ENCODE results near the gene SSNA1.
A peak's percentile ranks its signal among the peaks of the same experiment; 100 is the strongest.

Gene SSNA1

DNA sequence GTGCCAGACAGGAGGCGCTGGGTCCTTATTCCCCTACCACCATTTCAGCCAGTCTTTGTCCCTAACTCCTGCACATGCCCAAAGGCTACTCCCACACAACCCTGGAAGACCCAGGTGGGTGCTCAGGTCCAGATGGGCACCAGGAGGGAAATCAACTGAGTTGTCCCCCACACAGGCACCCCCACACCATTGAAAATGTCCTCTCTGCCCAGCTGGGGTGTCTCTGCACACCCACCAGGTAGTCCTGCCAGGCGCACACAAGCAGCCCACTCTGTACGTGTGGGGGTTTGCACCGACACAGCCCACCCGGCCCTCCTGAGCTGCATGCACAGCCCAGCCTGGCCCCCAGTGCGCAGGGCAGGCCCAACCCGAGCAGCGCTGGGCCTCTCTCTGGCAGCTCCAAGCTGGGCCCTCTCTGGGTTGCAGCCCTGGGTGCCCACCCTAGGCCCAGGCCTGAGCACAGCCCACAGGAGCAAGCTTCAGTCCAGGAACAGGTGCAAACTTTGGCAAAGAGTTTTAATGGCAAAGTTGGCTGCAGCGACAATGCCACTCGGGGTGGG, 31.4 kb downstream of the SSNA1 start:
- DNase-seq (ENCODE audit: low spot score): no peak
- FAIRE-seq: no peak

DNA sequence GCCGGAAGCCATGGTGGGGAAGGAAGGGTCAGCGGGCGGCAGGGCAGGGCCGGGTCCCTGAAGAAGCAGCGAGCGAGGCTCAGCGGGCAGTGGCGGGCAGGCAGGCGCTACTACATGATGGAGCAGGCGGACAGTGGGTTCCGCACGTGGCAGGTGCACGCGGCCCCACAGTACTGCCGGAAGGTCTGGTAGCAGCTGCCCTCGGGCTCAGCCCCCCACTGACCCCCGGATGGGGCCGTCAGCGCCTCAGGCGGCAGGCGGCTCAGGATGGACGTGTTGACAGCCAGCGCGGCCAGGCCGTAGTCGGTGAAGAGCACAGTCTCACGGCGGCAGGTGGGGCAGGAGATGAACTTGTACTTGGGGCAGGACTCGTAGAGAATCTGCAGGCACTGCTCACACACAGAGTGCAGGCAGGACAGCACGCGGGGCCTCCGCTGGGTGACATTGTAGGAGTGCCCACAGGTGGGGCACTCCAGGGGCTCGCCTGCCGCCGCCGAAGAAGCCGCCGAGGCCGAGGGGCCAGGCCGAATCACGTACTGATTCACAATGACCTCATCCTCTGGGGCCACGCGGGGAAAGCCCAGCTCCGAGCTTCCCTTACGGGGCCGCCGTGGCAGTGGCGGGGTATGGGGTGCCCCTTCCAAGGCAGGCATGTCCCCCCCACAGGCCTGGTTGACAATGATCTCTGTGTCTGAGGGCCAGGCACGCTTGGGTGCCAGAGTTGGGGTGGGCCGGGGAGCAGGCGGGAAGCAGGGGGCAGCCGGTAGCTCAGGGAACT, 32.0 kb downstream of the SSNA1 start:
- DNase-seq (ENCODE audit: low spot score) (no peak), FAIRE-seq (no peak)

DNA sequence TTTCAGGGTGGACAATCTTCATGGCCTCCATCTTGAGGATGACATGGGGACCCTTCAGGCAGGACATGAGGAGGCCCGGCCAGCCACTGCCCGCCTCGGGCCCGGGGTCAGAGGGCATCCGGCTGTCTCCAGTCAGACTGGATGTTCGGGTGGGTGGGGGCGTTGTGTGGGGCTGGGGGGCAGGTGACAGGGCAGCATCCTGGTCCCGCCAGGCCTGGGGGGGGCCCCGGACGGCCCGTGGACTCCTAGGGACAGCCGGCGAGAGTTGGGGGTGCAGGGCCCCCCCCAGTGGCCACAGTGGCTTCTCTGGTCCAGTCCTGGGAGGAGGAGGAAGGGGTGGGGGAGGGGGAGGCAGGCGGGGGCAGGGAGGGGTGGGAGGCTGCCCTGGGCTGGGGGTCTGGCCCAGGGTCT, 32.6 kb downstream of the SSNA1 start:
- DNase-seq (ENCODE audit: low spot score): no peak
- FAIRE-seq: no peak

DNA sequence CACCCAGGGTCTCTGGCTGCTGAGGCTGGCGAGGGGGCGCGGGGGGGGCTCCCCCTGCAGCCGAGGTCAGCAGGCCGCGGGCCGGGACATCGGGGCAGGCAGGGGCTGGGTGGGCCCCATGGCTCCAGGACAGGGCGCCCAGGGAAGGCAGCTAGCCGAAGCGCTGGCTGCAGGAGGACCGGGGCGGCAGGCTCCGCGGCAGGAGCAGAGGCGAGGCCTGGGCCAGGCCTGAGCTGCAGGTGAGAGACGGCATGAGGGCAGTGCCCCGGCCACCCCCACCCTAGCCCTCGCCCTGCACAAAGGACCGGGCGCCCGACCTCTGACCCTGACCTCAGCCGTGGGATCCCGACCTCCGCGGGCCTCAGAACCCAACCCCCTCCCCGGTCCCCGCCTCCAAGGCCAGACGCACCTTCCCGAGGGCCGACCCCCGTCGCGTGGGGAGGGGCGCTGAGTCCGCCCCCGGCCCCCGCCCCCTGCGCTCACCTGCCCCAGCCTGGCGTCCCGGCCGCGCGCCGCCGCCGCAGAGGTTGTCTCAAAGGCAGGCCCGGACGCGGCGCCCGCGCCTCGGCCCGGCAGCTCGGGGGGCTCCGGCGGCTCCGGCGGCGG, 33.1 kb downstream of the SSNA1 start:
- FAIRE-seq (no peak), DNase-seq (ENCODE audit: low spot score) (no peak)

DNA sequence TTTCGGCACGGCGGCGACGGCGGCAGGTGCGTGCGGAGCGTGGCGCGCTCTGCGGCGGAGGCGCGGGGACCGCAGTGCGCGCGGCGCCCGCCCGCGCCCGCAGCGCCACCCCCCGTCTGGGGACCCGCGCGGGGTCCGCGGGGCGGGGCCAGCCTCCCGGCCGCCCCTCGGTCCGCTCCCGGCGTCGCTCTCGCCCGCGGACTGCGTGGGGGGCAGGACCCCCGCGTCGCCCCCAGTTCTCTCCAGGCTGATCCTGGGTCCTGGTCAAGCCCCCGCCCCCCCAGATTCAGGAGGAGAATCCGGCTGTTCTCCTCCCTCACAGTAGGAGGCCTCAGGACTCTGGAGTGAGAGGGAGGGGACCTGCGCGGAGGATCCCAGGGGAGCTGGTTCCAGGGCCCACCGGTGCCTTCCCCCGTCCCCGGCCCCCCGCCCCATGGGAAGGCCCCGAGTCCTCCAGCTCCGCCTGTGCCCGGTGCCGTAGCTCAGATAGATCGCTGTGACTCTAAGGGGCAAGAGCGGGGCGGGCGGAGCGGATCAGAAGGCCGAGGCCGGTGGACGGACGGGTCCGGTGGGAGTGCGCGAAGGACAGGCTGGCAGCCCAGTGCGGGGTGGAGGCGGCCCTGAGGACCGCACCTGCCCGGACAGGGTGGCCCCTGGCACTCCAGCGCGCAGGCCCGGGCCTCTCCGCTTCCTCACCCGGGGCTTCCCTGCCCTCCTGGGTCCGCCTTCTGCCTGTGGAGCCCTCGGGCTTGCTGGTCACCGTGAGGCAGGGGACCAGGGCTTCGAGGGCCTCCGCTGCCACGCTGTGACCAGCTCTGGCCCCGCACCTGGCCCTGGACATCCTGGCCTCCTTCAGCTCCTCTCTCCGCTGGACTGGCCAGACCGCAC, 34.0 kb downstream of the SSNA1 start, which contains the start of gene RNF208:
Gene RNF208 (minus strand): TSS at position 51 of the 888 bp plus-strand sequence. CDS start 1,028 bp downstream, outside the sequence.
- no peak for DNase-seq (ENCODE audit: low spot score)
- FAIRE-seq: no peak

DNA sequence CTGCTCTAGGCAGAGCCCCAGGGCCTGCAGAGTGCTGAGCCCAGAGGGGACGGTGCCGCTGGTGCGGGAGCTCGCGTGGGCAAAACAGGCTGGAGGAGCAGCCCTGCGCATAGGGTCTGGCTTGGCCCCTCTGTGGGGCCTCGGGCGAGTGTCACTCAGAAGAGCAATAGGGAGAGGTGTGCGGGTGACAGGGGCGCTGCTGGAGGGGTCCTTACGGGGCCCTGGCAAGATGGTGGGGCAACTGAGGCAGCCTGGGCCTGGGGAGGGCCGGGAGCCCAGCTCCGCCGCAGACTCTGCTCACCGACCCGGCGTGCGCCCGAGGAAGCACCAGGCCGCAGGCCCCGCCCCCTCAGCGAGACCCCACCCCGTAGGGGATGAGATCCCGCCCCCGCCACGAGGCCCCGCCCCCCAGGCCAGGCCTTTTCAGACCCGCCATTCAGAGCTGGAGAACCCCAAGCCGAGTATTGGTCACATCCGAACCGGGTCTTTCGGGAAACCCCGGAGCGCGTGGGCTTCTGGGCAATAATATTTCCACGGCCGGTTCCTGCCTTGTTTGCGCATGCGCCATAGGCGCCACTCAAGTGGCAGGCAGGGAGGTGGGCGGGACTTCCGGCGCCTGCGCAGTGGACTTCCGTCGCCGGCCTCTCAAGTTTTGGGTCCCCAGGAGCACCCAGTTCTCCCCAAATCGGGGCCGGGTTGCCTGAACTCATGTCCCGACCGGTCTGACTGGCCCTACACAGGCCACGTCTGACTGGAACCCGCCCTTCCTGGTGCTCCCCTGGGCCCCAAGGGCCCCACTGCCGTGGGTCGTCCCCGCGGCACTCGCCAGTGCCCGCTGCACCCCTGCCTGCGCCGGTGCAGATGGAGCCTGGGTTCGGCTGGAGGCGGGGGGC, 34.8 kb downstream of the SSNA1 start:
- peak; percentile 89 for FAIRE-seq
- peak; percentile 98 for DNase-seq (ENCODE audit: low spot score)

DNA sequence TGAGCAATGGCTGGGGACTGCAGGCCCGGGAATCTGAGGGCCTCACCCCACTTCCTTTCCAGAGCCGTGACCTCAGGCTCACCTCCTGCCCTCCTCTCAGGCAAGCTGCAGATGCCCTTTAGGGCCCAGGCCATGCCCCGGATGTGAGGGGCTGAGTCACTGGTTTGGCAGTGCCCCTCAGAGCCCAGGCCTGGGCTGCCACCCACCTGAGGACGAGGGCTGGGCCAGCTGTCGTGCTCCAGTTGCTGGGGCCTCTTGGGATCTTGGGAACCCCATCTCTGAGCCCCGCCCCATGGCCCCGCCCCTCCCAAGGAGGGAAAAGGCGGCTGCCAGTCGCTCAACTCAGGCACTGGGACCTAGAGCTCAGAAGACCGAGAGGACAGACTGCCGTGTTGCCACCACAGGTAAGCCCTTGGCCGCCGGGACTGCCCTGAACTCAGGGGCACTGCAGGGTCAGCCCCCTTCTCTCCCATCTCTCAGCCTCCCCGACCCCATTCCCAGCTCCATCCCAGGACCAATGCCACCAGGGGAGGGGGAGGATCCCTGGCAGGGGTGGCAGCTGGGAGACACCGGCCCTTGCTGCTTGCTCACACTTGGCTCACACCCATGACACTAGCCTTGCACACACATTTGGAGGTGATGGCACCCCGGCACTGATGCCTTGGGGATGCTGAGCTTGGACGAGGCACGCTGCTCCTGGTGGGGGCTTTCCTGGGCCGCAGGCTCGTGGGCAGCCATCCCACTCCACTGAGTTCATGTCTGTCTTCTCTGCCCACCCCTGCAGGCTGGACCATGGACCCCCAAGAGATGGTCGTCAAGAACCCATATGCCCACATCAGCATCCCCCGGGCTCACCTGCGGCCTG, 36.6 kb downstream of the SSNA1 start, which contains the start of gene CYSRT1:
Gene CYSRT1 (plus strand): TSS at position 345 of the 865 bp plus-strand sequence. CDS start 448 bp downstream, at position 793.
- no peak for DNase-seq (ENCODE audit: low spot score)
- FAIRE-seq: no peak

DNA sequence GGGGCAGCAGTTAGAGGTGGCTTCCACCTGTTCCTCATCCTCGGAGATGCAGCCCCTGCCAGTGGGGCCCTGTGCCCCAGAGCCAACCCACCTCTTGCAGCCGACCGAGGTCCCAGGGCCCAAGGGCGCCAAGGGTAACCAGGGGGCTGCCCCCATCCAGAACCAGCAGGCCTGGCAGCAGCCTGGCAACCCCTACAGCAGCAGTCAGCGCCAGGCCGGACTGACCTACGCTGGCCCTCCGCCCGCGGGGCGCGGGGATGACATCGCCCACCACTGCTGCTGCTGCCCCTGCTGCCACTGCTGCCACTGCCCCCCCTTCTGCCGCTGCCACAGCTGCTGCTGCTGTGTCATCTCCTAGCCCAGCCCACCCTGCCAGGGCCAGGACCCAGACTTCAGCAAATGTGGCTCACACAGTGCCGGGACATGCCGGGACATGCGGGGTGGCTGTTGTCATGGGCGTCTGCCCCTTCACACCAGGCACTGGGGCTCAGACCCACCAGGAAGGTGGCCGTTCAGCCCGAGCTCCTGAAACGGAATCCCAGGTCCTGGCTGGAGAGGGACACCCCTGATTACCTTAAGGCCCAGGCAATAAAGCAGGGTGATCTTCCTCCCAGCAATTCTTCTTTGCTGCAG, 37.3 kb downstream of the SSNA1 start:
- FAIRE-seq (no peak), DNase-seq (ENCODE audit: low spot score) (no peak)

DNA sequence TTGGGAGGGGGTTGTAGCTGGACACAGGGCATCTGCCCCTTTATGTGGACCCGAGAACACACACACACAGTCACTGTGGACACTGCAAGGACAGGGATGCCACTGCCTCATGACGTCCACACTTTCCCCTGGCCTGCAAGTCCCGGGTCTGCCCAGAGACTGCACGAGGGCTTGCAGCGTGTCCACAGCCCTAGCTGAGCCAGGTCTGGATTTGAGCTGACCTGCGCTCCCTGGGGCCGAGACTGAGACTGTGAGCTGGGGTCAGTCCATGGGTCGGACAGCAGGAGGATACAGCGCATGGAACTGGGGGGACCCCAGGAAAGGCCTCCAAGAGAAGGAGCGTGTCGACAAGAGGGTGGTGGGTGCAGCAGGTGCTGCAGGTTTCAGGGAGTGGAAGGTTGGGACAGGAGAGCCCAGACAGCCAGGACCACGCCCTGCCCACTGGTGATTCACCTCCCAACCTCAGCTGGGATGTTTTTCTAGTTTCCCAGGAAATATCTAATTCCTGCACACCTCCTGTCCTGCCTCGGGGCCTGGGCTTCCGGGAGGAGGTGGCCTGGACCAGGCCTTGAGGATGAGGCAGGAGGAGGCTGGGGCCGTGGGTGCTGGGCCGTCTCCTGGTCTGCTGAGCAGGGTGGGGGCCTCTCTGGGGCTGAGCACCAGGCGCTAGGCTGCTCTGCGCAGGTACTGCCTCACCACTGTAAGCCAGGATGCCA, 38.0 kb downstream of the SSNA1 start:
- DNase-seq (ENCODE audit: low spot score): peak; percentile 75
- FAIRE-seq: no peak

DNA sequence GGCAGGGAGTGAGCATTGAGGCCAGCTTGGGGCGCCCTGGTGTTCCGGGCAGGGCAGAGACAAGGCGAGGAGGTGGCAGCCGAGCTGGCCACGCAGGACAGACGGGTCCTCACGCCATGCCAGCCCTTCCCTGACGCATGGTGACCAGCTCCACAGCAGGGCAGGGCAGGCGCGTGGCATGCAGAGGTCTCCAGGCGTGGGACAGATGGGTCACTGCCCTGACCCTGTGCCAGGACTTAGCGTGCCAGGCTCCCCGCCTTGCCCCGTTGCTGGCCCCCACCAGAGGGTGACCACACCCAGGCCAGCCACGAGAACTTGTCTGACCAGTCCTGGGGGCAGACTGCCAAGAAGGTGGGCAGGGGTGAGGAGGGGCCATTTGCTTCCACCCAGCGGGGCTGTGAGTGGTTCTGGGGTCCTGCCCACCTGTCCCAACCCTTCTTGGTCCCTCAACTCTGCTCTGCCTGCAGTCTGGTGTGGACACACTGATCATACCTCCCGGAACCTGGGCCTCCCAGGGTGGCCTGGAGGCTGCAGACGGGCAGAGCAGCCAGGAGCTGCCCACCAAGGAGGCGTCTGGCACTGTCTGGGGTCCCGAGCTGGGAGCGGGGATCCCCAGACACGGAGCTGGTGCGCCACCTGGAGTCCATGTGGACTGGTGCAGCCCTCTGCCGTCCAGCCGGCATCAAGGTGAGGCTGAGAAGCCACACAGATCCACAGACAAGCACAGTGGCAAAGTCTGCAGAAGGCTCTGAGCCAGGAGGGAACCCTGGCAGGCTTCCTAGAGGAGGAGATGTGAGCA, 38.8 kb downstream of the SSNA1 start, which contains the start of gene RNF224:
Gene RNF224 (plus strand): TSS at position 449 of the 799 bp plus-strand sequence. CDS start 834 bp downstream, outside the sequence.
- DNase-seq (ENCODE audit: low spot score) (peak; percentile 70), FAIRE-seq (no peak)

DNA sequence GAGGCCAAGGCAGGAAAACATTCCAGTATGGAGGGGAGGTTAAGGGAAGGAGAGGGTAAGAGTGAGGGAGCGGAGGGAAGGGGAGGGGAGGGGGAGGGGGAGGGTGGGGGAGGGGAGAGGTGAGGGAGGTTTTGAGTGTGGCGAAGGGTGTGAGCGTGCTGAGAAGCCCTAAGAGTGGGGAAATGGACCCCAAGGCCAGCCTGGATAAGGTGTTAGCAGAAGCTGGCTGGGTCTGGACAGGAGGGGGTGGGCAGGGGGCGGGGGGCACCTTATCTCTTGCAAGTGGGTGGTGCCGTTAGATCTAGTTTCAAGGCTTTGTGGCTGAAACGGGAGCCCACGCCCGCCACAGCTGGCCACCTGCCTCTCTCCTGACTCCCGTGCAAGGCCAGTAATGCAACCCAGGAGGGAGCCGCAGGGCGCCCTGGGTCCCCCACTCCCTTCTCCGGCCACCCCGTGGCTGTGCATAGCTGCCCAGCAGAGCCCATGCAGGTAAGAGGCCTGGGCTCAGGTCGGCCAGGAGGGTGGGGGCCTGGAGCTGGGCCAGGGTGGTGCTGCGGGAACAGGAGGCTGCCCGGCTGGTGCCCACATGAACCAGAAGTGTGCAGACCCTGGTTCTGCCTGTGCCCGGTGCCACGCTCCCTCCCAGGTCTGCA, 39.5 kb downstream of the SSNA1 start:
- FAIRE-seq: no peak
- no peak for DNase-seq (ENCODE audit: low spot score)

DNA sequence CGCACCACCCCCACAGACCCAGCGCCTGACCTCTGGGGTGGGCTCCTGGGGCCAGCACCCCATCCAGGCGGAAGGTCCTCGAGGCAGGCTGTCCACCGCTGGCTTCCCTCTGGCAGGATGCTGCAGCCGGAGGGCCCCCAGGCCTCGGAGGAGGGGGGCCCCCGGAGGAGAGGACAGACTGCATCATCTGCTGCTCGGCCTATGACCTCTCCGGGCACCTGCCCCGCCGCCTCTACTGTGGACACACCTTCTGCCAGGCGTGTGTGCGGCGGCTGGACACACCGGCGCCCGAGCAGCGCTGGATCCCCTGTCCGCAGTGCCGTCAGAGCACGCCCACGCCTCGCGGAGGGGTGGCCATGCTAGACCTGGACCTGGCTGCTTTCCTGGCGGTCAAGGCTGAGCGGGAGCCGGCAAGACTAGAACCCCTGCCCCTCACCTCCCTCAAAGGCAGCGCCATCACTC, 40.1 kb downstream of the SSNA1 start:
- FAIRE-seq: no peak
- DNase-seq (ENCODE audit: low spot score): no peak

DNA sequence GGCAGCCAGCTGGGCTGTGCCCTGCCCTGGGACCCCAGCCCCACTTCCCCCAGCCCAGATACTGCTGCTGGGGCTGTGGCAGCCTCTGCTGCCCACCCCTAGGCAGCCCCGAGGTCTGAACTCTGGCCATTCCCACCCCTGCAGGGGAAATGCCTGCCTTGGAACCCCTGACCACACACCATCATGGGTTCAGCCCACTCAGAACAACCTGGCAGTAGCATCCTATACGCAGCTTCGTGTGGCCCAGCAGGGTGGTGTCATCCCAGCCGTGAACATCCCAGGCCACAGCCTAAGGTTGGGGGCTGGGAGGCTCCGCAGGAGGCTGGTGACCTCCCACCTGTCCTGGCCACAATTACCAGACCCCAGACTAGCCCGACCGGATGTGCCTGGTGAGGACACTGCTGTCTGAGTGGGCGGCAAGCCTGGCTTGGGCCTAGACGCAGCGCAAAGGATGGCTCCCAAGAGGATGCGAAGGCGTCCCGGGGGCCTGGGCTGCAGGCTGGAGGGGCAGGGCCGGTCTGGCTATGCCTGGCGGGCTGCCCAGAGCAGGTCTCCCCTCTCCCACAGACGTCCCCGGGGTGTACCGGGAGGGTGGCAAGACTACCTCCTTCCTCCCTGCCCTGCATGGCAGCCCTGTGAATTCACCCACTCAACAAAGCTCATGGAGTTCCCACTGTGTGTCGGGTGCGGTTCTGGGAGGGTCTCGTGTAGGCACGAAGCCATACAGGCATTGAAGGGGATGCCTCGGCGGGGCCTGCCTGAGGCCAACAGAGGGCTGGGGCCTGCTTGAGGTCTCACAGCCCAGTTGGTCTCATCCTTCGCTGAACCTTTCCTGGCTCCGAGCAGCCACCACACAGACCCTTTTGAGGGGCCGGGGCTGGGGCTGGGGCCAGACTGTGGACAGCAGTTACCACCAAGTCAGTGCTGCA, 40.8 kb downstream of the SSNA1 start:
- DNase-seq (ENCODE audit: low spot score): no peak
- FAIRE-seq: no peak

DNA sequence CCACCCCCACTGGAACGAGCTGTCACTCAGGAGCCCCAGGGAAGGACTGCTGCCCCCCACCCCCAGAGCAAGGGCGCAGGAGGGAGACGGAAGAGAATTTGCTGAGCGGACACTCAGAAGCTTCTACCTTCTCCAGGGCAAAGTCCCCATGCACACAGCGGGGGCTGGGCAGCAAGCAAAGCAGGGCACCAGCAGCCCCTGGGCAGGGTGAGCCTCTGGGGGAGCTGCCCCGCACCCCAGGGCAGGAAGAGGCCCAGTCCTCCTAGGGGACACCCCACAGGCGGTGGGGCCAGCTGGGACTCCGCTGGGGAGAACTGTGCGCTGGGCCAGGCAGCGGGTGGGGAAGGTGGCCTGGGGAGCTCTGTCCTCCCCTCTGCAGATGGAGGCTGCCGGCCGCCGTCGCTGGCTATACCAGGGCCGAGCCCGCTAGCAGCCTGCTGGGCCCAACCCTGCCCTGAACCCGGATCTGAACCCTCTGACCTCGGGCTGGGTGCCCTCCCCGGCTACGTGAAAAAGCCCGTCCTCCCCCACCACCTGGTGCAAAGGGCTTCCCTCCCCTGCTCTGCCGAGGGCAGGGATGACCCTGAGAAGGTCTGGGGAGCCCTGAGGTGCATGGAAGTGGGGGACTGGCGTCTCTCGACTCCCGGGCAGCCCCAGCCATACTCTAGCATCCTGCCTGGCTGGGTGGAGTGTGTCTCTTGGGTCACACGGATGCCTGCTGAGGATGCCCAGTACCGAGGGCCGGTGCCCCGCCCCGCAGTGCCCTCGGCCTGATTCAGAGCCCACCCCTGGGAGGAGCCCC, 41.6 kb downstream of the SSNA1 start:
- DNase-seq (ENCODE audit: low spot score) (no peak), FAIRE-seq (no peak)
